ENCODE measurements around the gene KRT26.
"Not testable (repeated sequence)": the region's sequence is repeated elsewhere in the genome, so short reads cannot be mapped to it uniquely, and the experiment has no call there.

Gene KRT26

GRCh38 chr17:40793832-40794231 lies 21.8 kb upstream of the KRT26 start:
- no peak for DNase-seq

DNA sequence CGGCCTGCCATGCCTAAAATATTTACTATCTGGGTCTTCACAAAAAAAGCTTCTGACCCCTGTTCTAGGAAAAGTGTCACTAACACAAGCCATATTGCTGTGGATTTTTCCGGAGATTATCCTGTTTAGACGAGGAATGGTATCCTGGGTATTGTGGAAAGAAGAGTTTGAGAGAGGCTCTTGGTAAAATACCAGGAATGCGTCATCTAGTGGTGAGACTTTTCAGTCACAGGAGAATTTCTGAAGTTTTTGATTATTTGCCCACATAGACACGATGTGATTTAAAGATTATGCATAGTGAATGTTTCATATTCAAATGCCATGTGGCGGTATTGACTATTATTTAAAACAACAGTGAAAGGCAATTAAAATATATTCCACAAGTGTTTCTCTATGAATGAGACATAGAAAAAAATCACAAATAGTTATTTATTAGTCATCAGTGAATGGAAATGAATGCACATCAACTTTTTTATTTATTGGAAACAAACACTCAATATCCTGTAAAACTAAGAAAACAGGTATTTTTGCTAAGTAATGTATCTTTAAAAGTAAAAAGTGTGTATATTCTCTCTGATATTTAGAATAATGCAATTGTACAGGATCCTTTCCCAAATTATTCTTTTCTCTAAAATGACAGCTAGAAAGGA lies 19.9 kb upstream of the KRT26 start:
- no peak for DNase-seq

- no peak for DNase-seq
Measured at GRCh38 chr17:40791111-40791510, 19.1 kb upstream of the KRT26 start.

DNA sequence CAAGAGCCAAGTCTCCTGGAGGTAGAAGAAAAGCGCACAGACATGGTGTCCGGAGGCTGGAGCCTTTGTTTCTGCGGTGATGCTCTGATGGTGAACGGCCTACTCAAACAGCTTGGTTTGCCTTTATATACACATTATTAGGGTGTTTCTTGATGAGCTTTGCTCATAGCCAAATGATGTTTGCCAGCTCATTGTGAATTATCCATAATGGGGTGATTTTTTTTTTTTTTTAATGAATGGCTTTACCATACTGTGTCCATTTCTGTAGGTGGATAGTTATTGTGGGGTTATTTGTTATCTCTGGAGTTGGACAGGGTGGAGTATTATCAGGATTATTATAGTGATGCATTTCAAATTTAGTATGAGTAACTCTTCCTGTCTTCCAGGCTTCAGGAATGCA lies 10.4 kb upstream of the KRT26 start, which contains the start of gene KRT27:
Gene KRT27, minus strand, starts transcription at position 101 of the 400 bp plus-strand sequence. Its CDS starts 57 bp downstream, at position 44.
- no peak for DNase-seq

- peak; percentile 47 for DNase-seq
Measured at GRCh38 chr17:40779181-40779909, 7.3 kb upstream of the KRT26 start.

DNA sequence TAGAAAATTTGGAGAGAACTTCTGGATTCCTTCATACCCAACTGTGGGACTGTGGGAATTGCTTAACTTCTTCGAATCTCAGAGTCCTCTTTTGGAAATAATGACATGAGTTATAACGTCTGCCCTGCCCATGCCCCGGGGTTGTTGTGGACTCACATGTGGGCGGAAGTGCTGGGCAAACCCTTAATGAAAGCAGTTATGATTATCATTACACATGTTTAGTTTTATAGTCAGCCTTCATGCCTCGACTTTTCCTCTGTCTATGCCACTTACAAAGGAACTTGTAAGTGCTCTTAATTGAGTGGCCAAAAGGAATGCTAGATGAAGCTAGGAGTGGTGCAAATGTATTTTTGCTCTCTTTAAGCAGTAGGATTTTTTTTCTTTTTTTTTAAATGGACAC lies 6.5 kb upstream of the KRT26 start:
- DNase-seq = no peak

GRCh38 chr17:40777971-40778370 lies 6.0 kb upstream of the KRT26 start:
- no peak for DNase-seq

- no peak for DNase-seq
Measured at GRCh38 chr17:40777459-40777858, 5.5 kb upstream of the KRT26 start.

DNA sequence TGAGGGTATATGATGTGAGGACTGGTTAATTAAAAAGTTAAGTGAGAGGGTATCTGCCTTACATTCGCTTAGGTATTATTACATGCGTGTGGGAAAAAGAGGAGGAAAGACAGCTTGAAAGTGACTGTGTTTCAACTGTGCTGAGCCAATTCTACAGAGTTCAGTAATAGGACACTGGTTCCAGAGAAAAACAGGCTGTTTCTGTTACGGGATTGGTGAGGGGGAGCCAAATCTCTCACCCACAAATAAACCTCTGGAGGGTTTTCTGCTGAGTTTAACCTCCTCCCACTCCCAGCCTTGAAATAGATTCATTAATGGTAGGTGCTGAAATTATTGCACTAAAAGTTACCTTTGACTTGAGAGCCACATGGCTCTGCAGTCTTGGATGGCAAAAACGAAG lies 3.9 kb upstream of the KRT26 start:
- no peak for DNase-seq

DNA sequence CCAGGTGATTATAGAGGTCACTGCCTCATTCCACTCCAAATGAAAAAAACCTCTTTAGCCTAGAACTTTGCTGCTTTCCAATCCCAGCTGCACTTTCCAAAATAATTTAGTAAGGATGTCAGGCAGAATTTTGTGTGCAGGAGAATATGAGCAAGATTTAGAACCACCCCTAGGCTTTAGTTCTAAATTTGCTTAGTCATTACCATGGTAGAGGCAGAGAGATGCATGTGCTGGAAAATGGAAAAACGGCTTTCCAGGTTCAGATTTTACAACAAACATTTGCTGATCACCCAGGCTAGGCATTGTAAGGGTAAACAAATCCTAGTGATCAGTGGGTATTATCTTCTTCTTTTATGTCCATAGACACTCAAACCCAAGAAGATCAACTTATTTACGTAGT lies 6.3 kb downstream of the KRT26 start:
- no peak for DNase-seq

DNA sequence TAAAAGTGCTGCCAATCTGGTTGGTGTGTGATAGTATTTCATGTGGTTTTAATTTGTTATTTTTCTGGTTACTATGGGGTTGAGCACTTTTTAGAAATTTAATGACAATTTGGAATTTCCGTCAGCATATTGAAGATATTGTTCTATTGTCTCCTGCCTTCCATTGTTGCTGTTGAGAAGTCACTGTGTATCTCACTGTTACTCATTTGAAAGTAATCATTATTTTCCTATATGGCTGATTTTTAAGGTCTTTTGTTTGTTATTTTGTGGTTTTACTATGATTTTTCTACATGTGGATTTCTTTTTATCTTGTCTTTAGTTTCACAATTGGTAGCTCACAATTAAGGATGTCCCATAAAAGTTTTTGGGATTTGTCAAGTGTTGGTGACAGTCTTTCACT lies 8.2 kb downstream of the KRT26 start:
- DNase-seq = no peak

DNA sequence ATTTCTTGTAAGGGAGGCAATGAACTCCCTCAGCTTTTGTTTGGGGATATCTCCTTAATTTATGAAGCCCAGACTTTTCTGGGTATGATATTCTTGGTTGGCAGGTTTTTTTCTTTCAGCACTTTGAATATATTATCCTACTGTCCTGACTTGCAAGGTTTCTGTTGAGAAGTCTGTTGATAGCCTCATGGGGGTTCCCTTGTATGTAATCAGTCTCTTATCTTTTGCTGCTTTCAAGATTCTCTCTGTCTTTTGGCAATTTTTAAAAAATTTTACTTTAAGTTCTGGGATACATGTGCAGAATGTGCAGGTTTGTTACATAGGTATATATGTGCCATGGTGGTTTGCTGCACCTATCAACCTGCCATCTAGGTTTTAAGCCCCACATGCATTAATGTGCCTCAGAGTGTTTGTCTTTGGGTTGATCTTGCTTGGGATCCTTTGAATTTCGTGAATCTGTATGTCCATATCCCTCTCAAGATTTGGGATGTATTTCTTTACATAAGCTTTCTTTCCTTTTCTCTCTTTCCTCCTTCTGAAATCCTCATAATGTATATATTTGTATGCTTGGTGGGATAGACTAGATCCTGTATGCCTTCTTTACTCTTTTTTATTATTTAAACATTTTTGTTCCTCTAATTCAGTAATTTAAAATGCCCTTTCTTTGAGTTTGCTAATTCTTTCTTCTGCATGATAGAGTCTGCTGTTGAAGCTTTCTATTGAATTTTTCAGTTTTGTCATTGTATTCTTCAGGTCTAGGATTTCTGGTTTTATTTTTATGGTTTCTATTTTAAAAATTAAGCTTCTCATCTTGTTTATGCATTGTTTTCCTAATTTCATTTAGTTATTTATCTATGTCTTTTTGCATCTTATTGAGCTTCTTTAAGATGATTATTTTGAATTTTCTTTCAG lies 11.6 kb downstream of the KRT26 start:
- DNase-seq = no peak

DNA sequence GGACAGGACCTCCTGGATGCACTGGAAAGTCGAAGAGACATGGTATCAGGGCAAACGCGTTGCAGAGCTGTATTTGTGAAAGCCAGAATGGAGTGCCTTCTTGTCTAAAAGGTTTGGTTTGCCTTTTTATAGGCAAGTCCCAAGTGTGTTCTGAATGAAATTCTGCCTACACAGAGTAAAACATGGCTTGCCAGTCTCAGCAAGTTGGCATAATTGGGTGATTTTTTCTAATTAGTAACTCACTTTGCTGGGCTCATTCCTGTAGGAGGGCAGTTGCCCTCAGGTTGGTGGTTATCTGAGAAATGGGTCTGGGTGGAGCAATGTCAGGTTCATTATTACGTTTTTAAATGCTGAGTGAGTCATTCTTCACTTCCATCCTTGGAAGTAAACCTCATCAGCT lies 16.8 kb downstream of the KRT26 start, which contains the start of gene KRT25:
Gene KRT25, minus strand, starts transcription at position 101 of the 400 bp plus-strand sequence. Its CDS starts 60 bp downstream, at position 41.
- DNase-seq = no peak

DNA sequence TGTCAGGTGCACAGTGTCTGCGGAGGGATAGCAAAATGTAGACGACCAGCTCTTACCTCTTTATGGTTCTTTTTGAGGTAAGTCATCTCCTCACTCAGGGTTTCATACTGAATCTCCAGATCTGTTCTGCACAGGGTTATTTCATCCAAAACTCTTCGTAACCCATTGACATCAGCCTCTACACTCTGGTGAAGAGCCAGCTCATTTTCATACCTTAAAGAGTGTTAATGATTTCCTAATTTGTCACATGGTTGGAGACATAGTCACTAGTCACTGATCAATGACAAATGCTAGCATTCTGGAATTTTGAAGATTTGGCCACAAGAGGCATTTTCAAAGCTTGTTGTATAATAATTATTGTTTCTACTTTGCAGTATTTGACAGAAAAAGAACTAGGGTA lies 18.2 kb downstream of the KRT26 start:
- no peak for DNase-seq

- DNase-seq = no peak
Measured at GRCh38 chr17:40751065-40751464, 20.9 kb downstream of the KRT26 start.

DNA sequence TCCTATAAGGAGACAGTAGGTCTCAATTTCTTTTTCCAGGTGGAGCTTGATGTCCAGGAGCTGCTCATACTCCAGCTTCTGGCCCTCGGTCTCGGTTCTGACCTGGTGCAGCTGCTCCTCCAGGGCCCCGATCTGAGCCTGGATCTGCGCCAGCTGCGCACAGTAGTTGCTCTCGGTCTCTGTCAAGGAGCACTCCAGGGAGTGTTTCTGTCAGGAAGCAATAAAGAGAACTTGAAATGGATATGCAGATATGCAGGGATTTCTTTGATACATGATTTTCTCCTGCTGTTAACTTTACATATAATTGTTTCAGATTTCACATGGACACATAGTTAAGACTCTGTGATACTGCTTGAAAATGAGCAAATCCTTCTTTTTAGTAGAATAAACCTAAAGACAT lies 21.6 kb downstream of the KRT26 start:
- DNase-seq = no peak

DNA sequence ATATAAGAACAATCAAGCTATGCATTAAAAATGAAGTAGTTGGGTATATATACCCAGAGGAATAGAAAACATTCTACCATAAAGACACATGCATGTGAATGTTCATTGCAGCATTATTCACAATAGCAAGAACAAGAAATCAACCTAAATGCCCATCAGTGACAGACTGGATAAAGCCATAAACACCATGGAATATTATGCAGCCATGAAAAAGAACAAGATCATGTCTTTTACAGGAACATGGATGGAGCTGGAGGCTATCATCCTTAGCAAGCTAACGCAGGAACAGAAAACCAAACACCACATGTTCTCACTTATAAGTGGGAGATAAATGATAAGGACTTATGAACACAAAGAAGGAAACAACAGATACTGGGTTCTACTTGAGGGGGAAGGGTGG lies 23.3 kb downstream of the KRT26 start:
- DNase-seq = not testable (repeated sequence)

DNA sequence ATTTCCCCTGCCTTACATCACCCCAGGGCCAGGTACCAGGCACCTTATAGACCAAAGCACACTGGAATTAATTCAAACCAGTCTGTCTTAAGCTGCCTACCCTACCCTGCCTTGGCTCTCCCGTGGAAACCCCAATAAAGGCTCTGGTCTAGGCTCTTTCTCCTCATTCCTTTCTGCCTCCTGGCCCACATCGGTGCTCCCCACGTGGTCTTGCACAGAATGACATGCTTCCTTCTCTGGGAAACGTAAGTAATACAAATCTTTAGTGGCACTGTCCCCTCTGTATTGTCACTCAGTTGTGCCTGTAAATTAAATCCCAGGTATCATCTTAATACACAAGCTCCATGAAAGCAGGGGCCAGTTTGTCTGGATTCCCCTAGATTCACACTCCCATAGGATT lies 33.4 kb downstream of the KRT26 start:
- DNase-seq = no peak

DNA sequence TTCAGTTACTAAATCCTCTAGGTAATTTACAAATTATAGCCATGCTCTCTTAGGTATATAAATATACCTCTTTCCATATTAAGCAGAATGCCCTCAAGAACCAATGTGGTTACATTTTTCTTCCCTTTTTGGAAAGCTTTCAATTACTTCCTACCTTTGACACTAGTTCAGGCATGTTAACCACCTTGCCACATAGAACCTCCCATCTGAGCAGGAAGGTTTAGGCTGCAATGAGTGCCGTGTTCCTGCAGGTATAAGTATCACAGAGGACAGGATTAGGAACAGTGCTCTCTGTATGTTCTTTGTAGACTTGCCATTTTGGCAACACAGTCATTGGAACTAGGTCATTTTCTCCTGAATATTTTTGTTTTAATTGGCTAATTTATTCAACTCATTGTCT lies 37.0 kb downstream of the KRT26 start:
- no peak for DNase-seq

- DNase-seq = no peak
Measured at GRCh38 chr17:40734018-40734417, 38.0 kb downstream of the KRT26 start.

DNA sequence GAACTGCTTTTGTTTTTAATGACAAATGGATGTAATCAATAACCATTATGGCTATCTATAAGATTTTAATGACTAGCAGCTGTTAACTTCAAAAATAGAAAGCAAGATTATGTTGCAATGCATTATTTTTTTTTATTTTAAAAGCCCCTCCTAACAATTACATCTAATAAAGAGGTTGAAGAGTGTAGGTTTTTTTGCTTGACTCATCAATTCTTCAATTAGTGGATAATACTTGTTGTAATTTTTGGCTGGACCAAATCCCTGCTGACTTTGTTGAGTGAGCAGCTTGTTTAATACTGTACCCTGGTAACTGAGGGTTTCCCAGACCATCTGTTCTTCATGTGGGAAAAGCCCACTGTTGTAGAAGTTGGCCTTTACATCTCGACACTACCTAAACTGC lies 41.0 kb downstream of the KRT26 start:
- no peak for DNase-seq

GRCh38 chr17:40727447-40728231 lies 44.4 kb downstream of the KRT26 start:
- peak; percentile 2 for DNase-seq

- DNase-seq = no peak
Measured at GRCh38 chr17:40726919-40727318, 45.1 kb downstream of the KRT26 start.
